IMR-90 (cell line): ENCODE data around the gene ATPAF1. TPM values are rescaled to one million over a fixed set of nuclear protein-coding genes. Genes with fewer than 3 reads are reported as not detected.

Experiments
- ATAC-seq: fragments of 200-7000 bp; cut with Tn5 transposase; 2 replicates; pipeline ENCODE4 v1.9.1; 2020; ENCODE audit warnings: low read depth, mild to moderate bottlenecking, moderate library complexity
- BruUV-seq: library from RNA; stranded (reverse); fragments of 400-500 nt; replicated peaks from 2 replicates; lab custom pipeline; 2021; lab: Mats Ljungman, UMichigan
- CTCF ChIA-PET: fragments of 300-600 bp; formaldehyde crosslinking; extraction: SDS; loops from one replicate; lab custom pipeline; 2021; ENCODE audit warnings: antibody characterized with exemption; lab: Yijun Ruan, JAX
- POLR2A ChIA-PET: fragments of 300-600 bp; sonication (Branson Sonifier 250); formaldehyde crosslinking; loops from one replicate; lab custom pipeline; 2022; ENCODE audit warnings: antibody characterized with exemption; ENCODE audit not compliant: unreplicated experiment; lab: Charles Lee
- DNase-seq: peaks from one replicate; pipeline ENCODE4 v3.0.0; 2013
- H2AFZ ChIP-seq: replicated peaks from 2 replicates; pipeline ENCODE3; 2013; ENCODE audit warnings: low read length, mild to moderate bottlenecking; ENCODE audit not compliant: poor library complexity
- H2AK5ac ChIP-seq: 2 replicates; pipeline ENCODE4 v1.6.1; 2013; ENCODE audit warnings: low read depth, low read length, inconsistent platforms
- H2AK9ac ChIP-seq: replicated peaks from 2 replicates; pipeline ENCODE3; 2013; ENCODE audit warnings: mild to moderate bottlenecking, low read depth, low read length, moderate library complexity; ENCODE audit not compliant: poor library complexity
- H2BK120ac ChIP-seq: 2 replicates; pipeline ENCODE4 v1.6.1; 2013; ENCODE audit warnings: low read depth, low read length, inconsistent platforms
- H2BK15ac ChIP-seq: 3 replicates; pipeline ENCODE4 v1.6.1; 2013; ENCODE audit warnings: low read depth, low read length, inconsistent platforms
- H2BK20ac ChIP-seq: 2 replicates; pipeline ENCODE4 v1.6.1; 2013; ENCODE audit warnings: low read depth, mild to moderate bottlenecking, inconsistent platforms, low read length, moderate library complexity
- H2BK5ac ChIP-seq: 2 replicates; pipeline ENCODE4 v1.6.1; 2013; ENCODE audit warnings: mild to moderate bottlenecking, low read depth, low read length, inconsistent platforms; ENCODE audit not compliant: poor library complexity, severe bottlenecking
- H3K14ac ChIP-seq: replicated peaks from 2 replicates; pipeline ENCODE4 v1.6.1; 2013; ENCODE audit warnings: low read depth, low read length, inconsistent platforms
- H3K18ac ChIP-seq: 2 replicates; pipeline ENCODE4 v1.6.1; 2013; ENCODE audit warnings: low read depth, low read length, control low read depth
- H3K23ac ChIP-seq: 2 replicates; pipeline ENCODE4 v1.6.1; 2013; ENCODE audit warnings: low read depth, low read length, inconsistent platforms
- H3K27ac ChIP-seq: 2 replicates; pipeline ENCODE4 v1.5.1; 2013; ENCODE audit warnings: mild to moderate bottlenecking, control low read depth, low read length; ENCODE audit not compliant: insufficient read depth
- H3K27me3 ChIP-seq: 2 replicates; pipeline ENCODE4 v1.6.1; 2013; ENCODE audit warnings: low read length; ENCODE audit not compliant: control insufficient read depth, insufficient read depth
- H3K36me3 ChIP-seq: 2 replicates; pipeline ENCODE4 v1.6.1; 2013; ENCODE audit warnings: low read length, mixed read lengths; ENCODE audit not compliant: control insufficient read depth, insufficient read depth
- H3K4ac ChIP-seq: 2 replicates; pipeline ENCODE4 v1.6.1; 2013; ENCODE audit warnings: low read depth, low read length, inconsistent platforms
- H3K4me1 ChIP-seq: 2 replicates; pipeline ENCODE4 v1.6.1; 2013; ENCODE audit warnings: low read length, mixed read lengths; ENCODE audit not compliant: control insufficient read depth, insufficient read depth
- H3K4me2 ChIP-seq: 2 replicates; pipeline ENCODE4 v1.6.1; 2013; ENCODE audit warnings: low read depth, mild to moderate bottlenecking, control low read depth, low read length, moderate library complexity
- H3K4me3 ChIP-seq: 2 replicates; pipeline ENCODE4 v1.5.1; 2013; ENCODE audit warnings: low read depth, mild to moderate bottlenecking, control low read depth, low read length, moderate library complexity; ENCODE audit not compliant: insufficient read depth
- H3K56ac ChIP-seq: 2 replicates; pipeline ENCODE4 v1.6.1; 2013; ENCODE audit warnings: low read length, inconsistent platforms; ENCODE audit not compliant: insufficient read depth; ENCODE audit errors: extremely low read depth
- H3K79me1 ChIP-seq, 2 experiments: 2 replicates each; pipeline ENCODE4 v1.6.1; 2013; ENCODE audit warnings: low read length in 2 of 2, inconsistent platforms in 1 of 2, low read depth in 1 of 2
- H3K9ac ChIP-seq: 2 replicates; pipeline ENCODE4 v1.6.1; 2013; ENCODE audit warnings: low read depth, low read length, control low read depth
- H3K9me1 ChIP-seq: 2 replicates; pipeline ENCODE4 v1.6.1; 2013; ENCODE audit warnings: low read length, inconsistent platforms; ENCODE audit not compliant: insufficient read depth
- H3K9me3 ChIP-seq: 2 replicates; pipeline ENCODE4 v1.6.1; 2013; ENCODE audit warnings: low read length; ENCODE audit not compliant: control insufficient read depth, insufficient read depth
- H4K20me1 ChIP-seq: 2 replicates; pipeline ENCODE4 v1.6.1; 2013; ENCODE audit warnings: low read length, inconsistent platforms; ENCODE audit not compliant: insufficient read depth
- H4K5ac ChIP-seq: 2 replicates; pipeline ENCODE4 v1.6.1; 2013; ENCODE audit warnings: mild to moderate bottlenecking, low read depth, low read length, control low read depth
- H4K8ac ChIP-seq, 2 experiments: 2 replicates each; pipeline ENCODE4 v1.6.1; 2013; ENCODE audit warnings: low read depth in 2 of 2, low read length in 2 of 2, control low read depth in 1 of 2, inconsistent platforms in 1 of 2
- H4K91ac ChIP-seq: 2 replicates; pipeline ENCODE4 v1.6.1; 2013; ENCODE audit warnings: low read depth, low read length, inconsistent platforms; ENCODE audit not compliant: insufficient read depth
- CHD1 ChIP-seq: IDR thresholded peaks from 2 replicates; pipeline ENCODE4 v1.6.1; 2012; ENCODE audit warnings: low read depth, low read length, improper control_type of control experiment
- FOS ChIP-seq: fragments of 150-350 bp; IDR thresholded peaks from 2 replicates; pipeline ENCODE4 v1.6.1; 2016; ENCODE audit warnings: low read depth, low read length
- MAZ ChIP-seq: IDR thresholded peaks from 2 replicates; pipeline ENCODE4 v1.6.1; 2012; ENCODE audit warnings: low read depth, mild to moderate bottlenecking, low read length, improper control_type of control experiment, moderate library complexity, borderline replicate concordance
- MXI1 ChIP-seq: IDR thresholded peaks from 2 replicates; pipeline ENCODE4 v1.6.1; 2012; ENCODE audit warnings: low read depth, mild to moderate bottlenecking, low read length, moderate library complexity, borderline replicate concordance
- RFX5 ChIP-seq: IDR thresholded peaks from 2 replicates; pipeline ENCODE4 v1.8.0; 2012; ENCODE audit warnings: low read depth, mild to moderate bottlenecking, low read length, moderate library complexity
- SMC3 ChIP-seq: fragments of 150-350 bp; IDR thresholded peaks from 2 replicates; pipeline ENCODE4 v1.6.1; 2016; ENCODE audit warnings: low read depth, mild to moderate bottlenecking, antibody characterized with exemption, low read length, moderate library complexity
- WGBS, 2 experiments: methylation state at CpG; one replicate each; pipeline versions ENCODE4 v1.1.5 to v1.1.7; 2013; ENCODE audit warnings: missing lambda C conversion rate in 2 of 2; ENCODE audit not compliant: insufficient read length in 1 of 2; ENCODE audit errors: extremely low coverage in 2 of 2; 5-methylcytosine and 5-hydroxymethylcytosine counted together
- dilution Hi-C: fragments of 300-500 bp; cut with HindIII; formaldehyde crosslinking; loops from one replicate; pipeline ENCODE4 v1.14.3; 2018; ENCODE audit warnings: low sequenced_read_pairs; ENCODE audit not compliant: unreplicated experiment
- in situ Hi-C: fragments of 300-500 bp; cut with MboI; formaldehyde crosslinking; loops from 3 replicates; pipeline ENCODE4 v1.14.3; 2019; ENCODE audit warnings: low sequenced_read_pairs, inconsistent platforms, mixed read lengths
- intact Hi-C: fragments of 100-400 bp; cut with micrococcal nuclease; formaldehyde crosslinking; loops from 2 replicates; pipeline ENCODE4 v1.10.0; 2022
- polyA plus RNA-seq, 3 experiments: library from polyadenylated mRNA; depleted of rRNA; stranded (reverse); fragments of >200 nt; gene quantifications; 2 replicates each; pipeline ENCODE4 v1.2.3, GENCODE V29; 2012; ENCODE audit warnings: low replicate concordance in 1 of 3
- total RNA-seq: library from RNA; depleted of rRNA; stranded (reverse); fragments of >200 nt; gene quantifications from 2 replicates; pipeline ENCODE4 v1.2.3, GENCODE V29; 2012
- TF ChIP-seq, protein P1 (sequence below): fragments of 150-350 bp; IDR thresholded peaks from 2 replicates; pipeline ENCODE4 v1.6.1; 2016; ENCODE audit warnings: low read depth, mild to moderate bottlenecking, low read length, moderate library complexity, borderline replicate concordance

The ATPAF1 gene
- total and polyA plus RNA-seq, 2 of the 4 experiments (the other 2 are of a cell fraction) = 55.5 to 80.3 TPM

DNA sequence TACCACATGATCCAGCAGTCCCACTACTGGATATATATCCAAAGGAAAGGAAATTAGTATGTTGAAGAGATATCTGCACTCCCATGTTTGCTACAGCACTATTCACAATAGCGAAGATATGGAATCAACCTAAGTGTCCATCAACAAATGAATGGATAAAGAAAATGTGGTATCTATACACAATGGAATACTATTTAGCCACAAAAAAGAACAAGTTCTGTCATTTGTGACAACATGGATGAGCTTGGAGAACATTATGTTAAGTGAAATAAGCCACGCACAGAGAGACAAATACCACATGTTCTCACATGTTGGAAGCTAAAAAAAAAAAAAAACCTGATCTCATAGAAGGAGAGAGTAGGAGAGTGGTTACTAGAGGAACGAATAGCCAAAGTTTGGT, 17.7 kb downstream of the ATPAF1 start:
- Histone ChIP-seq H3K23ac (no peak overlapping the region), H2AK5ac (no peak overlapping the region), H2BK15ac (no peak overlapping the region), H3K9me1 (no peaks in the 10 kb centered on the region), H3K4ac (no peak overlapping the region), H4K5ac (no peak overlapping the region), H3K9me3 (0 out of 2 replicates have a peak, but pooled peaks cover 2% of the 10 kb centered on the region), H2BK120ac (no peak overlapping the region), H3K14ac (no peak overlapping the region), H4K20me1 (no peaks in the 10 kb centered on the region), H2BK5ac (no peak overlapping the region), H3K18ac (no peak overlapping the region), H3K36me3 (peaks cover 15% of the 10 kb centered on the region; the same call in 1 of the 2 replicates), H3K79me1 (0 out of 4 replicates have a peak, but pooled peaks cover 0 to 3% of the 10 kb centered on the region in 2 experiments), H4K8ac (no peak overlapping the region), H2AK9ac (no peak overlapping the region), H3K4me3 (no peak overlapping the region), H3K56ac (no peak overlapping the region), H4K91ac (no peak overlapping the region), H3K4me1 (peaks cover 5% of the 10 kb centered on the region; the same call in 1 of the 2 replicates), H3K4me2 (no peak overlapping the region), H3K27me3 (no peaks in the 10 kb centered on the region), H3K27ac (no peak overlapping the region), H2BK20ac (no peak overlapping the region), H3K9ac (no peak overlapping the region), H2AFZ (no peak overlapping the region)
- dilution Hi-C loops = no loop called here
- BruUV-seq = no TSS peak
- TF ChIP-seq FOS (no peak), MAZ (no peak), MXI1 (no peak), CHD1 (no peak), RFX5 (no peak), SMC3 (no peak)
- TF ChIP-seq, protein P1, sequence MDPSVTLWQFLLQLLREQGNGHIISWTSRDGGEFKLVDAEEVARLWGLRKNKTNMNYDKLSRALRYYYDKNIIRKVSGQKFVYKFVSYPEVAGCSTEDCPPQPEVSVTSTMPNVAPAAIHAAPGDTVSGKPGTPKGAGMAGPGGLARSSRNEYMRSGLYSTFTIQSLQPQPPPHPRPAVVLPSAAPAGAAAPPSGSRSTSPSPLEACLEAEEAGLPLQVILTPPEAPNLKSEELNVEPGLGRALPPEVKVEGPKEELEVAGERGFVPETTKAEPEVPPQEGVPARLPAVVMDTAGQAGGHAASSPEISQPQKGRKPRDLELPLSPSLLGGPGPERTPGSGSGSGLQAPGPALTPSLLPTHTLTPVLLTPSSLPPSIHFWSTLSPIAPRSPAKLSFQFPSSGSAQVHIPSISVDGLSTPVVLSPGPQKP = no peak
- no peak for ATAC-seq
- DNase-seq = no peak
- WGBS, 2 experiments = no CpG with 5 or more reads among the region's 3 CpGs
- CTCF ChIA-PET = no interaction called here
- in situ Hi-C loops = no loop called here
- intact Hi-C loops = no loop called here
- POLR2A ChIA-PET = no interaction called here
